Measurements from ENCODE around the gene NAPSA. TPM values are rescaled to one million over a fixed set of nuclear protein-coding genes. Genes with fewer than 3 reads are reported as not detected.

NAPSA gene
- total and polyA plus RNA-seq, 9 of the 15 experiments (the other 6 are each of a cell fraction or from before 2014, with no cell fraction given): 0.25 to 1.9 (median 0.69) TPM

- 97% methylated on average over 8 of the region's 8 CpGs for WGBS (ENCODE audit: insufficient coverage, low coverage, missing lambda C conversion rate)
- no peaks in the 10 kb centered on the region for H3K9me3 ChIP-seq (replicated peaks; ENCODE audit: control insufficient read depth, insufficient read depth, low read depth, low read length)
- TF ChIP-seq ZBTB34 (CRISPR knock-in tag; IDR thresholded peaks at IDR 0.05): no peak
- 0 out of 2 replicates have a peak, but pooled peaks have one; percentile 29 for TF ChIP-seq SUPT5H (IDR thresholded peaks at IDR 0.05)
- no peak for TF ChIP-seq ETV5 (CRISPR knock-in tag; IDR thresholded peaks at IDR 0.05; ENCODE audit: low read depth)
- no peak for TF ChIP-seq NFE2 (IDR thresholded peaks at IDR 0.05; ENCODE audit: low read depth)
- no peak for TF ChIP-seq NFIC (IDR thresholded peaks at IDR 0.05)
- TF ChIP-seq POLR2B (IDR thresholded peaks at IDR 0.05; ENCODE audit: low read depth, partially characterized antibody): peak; percentile 19
- no peak for TF ChIP-seq DACH1 (IDR thresholded peaks at IDR 0.05; ENCODE audit: partially characterized antibody)
- TF ChIP-seq ZNF75A (CRISPR knock-in tag; IDR thresholded peaks at IDR 0.05): no peak
- no peak for TF ChIP-seq ZZZ3 (IDR thresholded peaks at IDR 0.05)
- no peak for TF ChIP-seq AFF1 (IDR thresholded peaks at IDR 0.05; ENCODE audit: low read depth in 1 of 2, partially characterized antibody in 2 of 2)
- TF ChIP-seq TCF7 (IDR thresholded peaks at IDR 0.05; ENCODE audit: borderline replicate concordance): no peak
- TF ChIP-seq CBX3 (IDR thresholded peaks at IDR 0.05; ENCODE audit: borderline replicate concordance in 1 of 2, low read length in 2 of 2): no peak
- no peak for TF ChIP-seq WHSC1 (IDR thresholded peaks at IDR 0.05; ENCODE audit: low read length)
- TF ChIP-seq ZBTB33 (CRISPR knock-in tag; IDR thresholded peaks at IDR 0.05): 0 out of 2 replicates have a peak, but pooled peaks have one; percentile 23
- TF ChIP-seq STAT5A (IDR thresholded peaks at IDR 0.05; ENCODE audit: borderline replicate concordance, low read length): no peak
- TF ChIP-seq HNRNPH1 (optimal IDR thresholded peaks at IDR 0.05; ENCODE audit: low read depth, low read length): no peak
These were observed 22.4 kb upstream of the NAPSA start for GRCh38 chr19:50387868-50388245.

More at GRCh38 chr19:50387868-50388245, 22.4 kb upstream of the NAPSA start:
- peaks cover 73% of the 10 kb centered on the region for H3K79me2 ChIP-seq (ENCODE audit: control insufficient read depth, insufficient read depth, low read length)
- POLR2A ChIA-PET: no interaction called here
- no peak overlapping the region; the same call in 1 of the 2 replicates for H3K4me2 ChIP-seq (ENCODE audit: insufficient read depth, low read length)
- intact Hi-C loops (cut with micrococcal nuclease): no loop called here
- no peak for ATAC-seq
- FAIRE-seq: no peak
- no TSS peak for BruUV-seq (replicated peaks)
- no peak overlapping the region for H3K27ac ChIP-seq (ENCODE audit: extremely low read depth, low read depth, low read length)
- H4K20me1 ChIP-seq (replicated peaks; ENCODE audit: control insufficient read depth, insufficient read depth, low read length): 0 out of 2 replicates have a peak, but pooled peaks cover 3% of the 10 kb centered on the region
- H3K9me1 ChIP-seq (ENCODE audit: control insufficient read depth, insufficient read depth, low read length): no peaks in the 10 kb centered on the region
- no peaks in the 10 kb centered on the region for H3K27me3 ChIP-seq (ENCODE audit: control insufficient read depth in 2 of 2, insufficient read depth in 2 of 2, low read length in 2 of 2)
- in situ Hi-C loops (cut with MboI): no loop called here
- no peak overlapping the region for H3K4me3 ChIP-seq
- H3K4me1 ChIP-seq (replicated peaks in 1 of 2; ENCODE audit: control insufficient read depth in 2 of 2, insufficient read depth in 2 of 2, low read length in 2 of 2): peaks cover 11 to 39% of the 10 kb centered on the region in 2 experiments
- no peak for DNase-seq (ENCODE audit: extremely low read depth in 1 of 4, low spot score in 3 of 4)
- H3K9ac ChIP-seq (ENCODE audit: insufficient read depth in 1 of 2, low read depth in 2 of 2, low read length in 2 of 2): peak overlapping the region in 1 of 2 experiments; percentile 77; a peak in 2 of 4 replicates
- no peak overlapping the region for H2AFZ ChIP-seq (ENCODE audit: low read depth, low read length)
- peaks cover 53% of the 10 kb centered on the region for H3K36me3 ChIP-seq (ENCODE audit: control insufficient read depth, insufficient read depth, low read length)
- CTCF ChIA-PET (ENCODE audit: low intra/inter-chr PET ratio): no interaction called here

Measured in K562 (cell line).